Activated T-cell treated with anti-CD3 and anti-CD28 coated beads, Interleukin-2, amount 50 U/mL, for 1 hour (primary cell): ENCODE measurements around the gene SLC3A2.
A peak's percentile ranks its signal among the peaks of the same experiment; 100 is the strongest.
"Not testable (repeated sequence)": the region's sequence is repeated elsewhere in the genome, so short reads cannot be mapped to it uniquely, and the experiment has no call there.

ENCODE experiments used
- DNase-seq: peaks from one replicate; pipeline ENCODE4 v3.0.0-alpha.2; 2020

The SLC3A2 gene

DNA sequence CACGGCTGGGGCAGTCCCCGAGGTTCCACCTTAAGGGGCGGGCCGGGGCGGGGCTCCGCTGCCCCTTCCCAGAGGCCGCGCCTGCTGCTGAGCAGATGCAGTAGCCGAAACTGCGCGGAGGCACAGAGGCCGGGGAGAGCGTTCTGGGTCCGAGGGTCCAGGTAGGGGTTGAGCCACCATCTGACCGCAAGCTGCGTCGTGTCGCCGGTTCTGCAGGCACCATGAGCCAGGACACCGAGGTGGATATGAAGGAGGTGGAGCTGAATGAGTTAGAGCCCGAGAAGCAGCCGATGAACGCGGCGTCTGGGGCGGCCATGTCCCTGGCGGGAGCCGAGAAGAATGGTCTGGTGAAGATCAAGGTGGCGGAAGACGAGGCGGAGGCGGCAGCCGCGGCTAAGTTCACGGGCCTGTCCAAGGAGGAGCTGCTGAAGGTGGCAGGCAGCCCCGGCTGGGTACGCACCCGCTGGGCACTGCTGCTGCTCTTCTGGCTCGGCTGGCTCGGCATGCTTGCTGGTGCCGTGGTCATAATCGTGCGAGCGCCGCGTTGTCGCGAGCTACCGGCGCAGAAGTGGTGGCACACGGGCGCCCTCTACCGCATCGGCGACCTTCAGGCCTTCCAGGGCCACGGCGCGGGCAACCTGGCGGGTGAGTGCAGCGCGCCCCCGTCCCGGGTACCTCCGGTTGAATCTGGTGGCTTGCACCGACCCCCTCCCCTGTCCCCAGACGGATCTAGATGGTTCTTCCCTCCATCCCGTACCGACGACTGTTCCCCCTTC, at the start of gene SLC3A2:
Gene SLC3A2, plus strand, starts transcription at position 94 of the 776 bp plus-strand sequence. Its CDS starts 128 bp downstream, at position 222.
- peak; percentile 89 for DNase-seq

DNA sequence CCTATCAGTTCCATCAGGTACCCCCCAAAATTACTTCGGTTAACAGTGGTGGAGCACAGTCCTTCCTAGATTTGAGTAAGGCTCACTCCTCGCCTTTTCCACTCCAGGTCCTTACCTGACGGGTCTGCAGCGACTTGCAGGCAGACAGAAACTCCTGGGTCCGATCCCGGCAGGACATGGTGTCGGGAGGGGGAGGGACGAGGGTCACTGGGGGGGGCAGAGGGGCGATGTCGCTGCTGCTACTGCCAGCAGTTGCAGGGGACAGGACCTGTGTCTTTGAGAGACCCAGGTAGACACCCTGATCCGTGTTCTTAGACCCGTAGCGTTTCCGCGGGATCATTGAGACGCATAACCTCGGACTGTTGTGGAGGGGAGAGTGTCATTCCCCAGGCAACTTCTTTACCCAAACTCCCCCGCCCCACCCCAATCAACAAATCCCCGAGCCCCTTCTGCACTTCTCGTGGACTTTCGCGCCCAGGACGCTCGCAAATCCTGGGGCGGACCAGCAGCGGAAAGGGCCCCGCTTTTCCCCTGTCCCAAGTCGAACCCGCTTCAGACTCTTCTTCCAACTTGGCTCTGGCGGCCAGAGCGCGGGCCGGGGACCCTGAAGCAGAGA, 49.7 kb upstream of the SLC3A2 start:
- DNase-seq: no peak

DNA sequence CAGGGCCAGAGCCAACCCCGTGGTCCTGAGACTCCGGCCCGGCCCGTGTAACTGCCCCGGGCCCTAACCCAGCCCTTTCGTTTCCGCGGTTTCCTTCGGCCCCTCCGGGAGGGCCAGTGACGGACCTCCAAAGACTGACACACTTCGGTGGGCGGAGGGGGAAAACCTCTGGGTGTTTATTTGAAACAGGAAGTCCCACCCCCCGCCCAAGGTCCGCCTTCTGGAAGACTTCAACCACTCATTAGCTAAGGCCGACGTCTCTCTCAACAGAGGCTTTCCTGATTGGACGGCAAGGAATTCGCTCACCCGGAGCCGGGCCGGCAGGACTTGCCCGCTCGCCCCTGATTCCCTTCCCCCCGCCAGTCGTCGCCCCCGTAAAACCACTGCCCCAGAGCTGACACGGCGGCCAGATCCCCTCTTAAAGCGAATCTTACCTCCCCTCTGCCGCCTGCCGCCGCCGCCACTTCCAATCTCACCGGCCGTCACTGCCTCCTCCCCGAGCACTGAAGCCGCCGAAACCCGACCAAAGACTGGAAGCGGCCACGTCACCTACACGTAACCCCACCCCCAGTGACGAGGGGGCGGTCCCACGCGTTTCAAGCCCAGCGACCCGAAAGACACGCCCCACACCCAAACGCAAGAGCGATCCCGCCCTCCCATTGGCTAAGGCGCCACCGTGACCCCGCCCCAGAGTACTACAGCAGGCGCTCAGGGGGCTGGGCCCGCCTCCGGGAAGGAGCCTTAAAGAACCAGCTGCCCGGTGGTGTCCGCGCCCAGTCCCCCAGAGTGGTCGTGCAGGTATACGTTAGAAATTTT, 49.0 kb upstream of the SLC3A2 start, which contains the start of gene STX5:
Gene STX5, minus strand, starts transcription at position 532 of the 816 bp plus-strand sequence. CDS start 808 bp downstream, outside the sequence.
- DNase-seq: peak; percentile 99

- DNase-seq: no peak
These were observed 48.1 kb upstream of the SLC3A2 start, which contains the start of gene TEX54 for GRCh38 chr11:62832336-62833234. TSS of gene TEX54 (minus strand) at chr11:62832841.

GRCh38 chr11:62835336-62835735, 45.4 kb upstream of the SLC3A2 start:
- no peak for DNase-seq

DNA sequence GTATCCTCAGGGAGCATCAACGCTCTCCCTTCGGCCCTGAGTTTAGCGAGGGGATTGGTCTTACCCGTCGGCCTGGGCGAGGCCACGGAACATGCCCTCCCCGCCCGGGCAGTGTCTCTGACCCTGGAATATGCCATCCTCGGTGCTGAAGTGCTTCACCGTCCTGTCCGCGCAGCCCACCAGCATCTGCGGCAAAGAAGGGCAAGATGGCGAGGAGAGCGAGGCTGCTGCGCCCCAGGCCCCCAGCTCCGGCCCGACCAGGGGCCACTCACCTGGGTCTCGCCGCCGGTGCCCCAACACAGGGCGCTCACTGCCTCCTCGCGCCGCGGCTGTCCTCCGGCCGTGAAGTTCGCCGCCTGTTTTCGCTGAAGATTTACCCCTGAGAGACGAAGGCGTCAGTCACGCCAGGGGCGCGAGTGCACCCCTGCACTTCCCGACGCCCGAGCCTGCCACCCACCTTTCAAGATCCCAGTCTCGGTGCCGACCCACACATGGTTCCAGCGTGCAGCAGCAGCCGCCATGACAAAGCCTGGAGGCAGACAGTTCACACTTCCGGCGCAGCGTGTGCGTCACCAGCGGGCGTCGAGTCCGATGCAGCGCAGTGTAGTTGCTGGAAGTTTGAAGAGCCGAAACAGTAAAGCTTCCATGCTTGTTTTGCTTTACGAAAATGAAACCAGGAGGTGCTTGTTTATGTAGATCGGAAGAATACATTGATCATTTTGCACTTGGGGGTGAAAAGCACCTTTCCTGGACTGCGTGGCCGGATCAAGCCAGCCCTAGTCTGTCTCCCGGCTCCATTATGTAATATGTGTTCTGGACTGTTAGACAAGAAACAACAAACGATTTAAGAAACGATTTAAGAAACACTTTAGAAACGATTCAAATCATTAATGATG, 41.4 kb upstream of the SLC3A2 start, which contains the start of gene WDR74:
Gene WDR74, minus strand, starts transcription at position 541 of the 896 bp plus-strand sequence. Its CDS starts 20 bp downstream, at position 521.
- DNase-seq: peak; percentile 90

- DNase-seq: peak; percentile 76
These were observed 39.9 kb upstream of the SLC3A2 start for GRCh38 chr11:62840721-62841360.

DNA sequence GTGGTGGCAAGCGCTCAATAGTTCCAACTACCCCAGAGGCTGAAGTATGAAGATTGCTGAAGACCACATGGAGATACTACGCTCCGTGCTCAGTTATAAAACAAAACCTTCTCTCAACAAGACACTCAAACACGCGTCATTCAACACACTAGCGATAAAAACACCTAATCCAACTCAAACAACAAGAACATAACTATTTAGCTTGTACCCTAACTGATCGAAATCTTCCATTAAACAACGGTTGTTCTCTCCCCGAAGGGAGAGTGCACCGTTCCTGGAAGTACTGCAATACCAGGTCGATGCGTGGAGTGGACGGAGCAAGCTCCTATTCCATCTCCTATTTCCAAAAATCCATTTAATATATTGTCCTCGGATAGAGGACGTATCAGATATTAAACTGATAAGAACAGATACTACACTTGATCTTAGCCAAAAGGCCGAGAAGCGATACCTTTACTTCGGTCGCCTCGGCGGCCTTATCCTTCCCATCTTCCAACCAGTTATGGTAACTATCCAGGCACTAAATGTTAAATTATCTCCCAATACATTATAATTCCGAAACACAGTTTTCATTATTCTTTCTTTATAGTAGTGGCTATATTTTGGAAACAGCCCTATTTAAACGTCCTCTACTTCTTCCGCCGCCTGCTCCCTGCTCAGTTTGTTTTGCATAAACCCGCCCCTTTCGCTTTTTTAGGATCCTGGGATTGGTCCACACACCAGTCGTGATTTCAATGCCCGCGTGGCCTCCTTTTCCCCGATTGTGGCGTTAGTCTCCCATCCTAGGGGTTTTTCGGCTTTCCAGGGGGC, 39.1 kb upstream of the SLC3A2 start:
- peak; percentile 91 for DNase-seq

- peak; percentile 76 for DNase-seq
These were observed 38.4 kb upstream of the SLC3A2 start for GRCh38 chr11:62842171-62842741.

DNA sequence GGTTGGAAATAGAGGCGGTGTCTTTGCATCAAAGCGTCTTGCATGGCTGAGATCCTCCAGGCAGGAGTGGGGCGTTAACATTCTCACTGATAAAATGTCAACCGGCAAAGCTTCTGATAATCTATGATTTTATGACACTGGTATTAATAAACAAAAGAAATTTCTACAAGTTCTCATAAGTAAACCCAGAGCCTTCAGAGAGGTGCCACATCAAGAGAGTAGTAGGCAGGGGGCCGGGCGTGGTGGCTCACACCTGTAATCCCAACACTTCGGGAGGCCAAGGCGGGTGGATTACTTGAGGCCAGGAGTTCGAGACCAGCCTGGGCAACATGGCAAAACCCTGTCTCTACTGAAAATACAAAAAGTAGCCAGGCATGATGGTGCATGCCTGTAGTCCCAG, 37.8 kb upstream of the SLC3A2 start:
- not testable (repeated sequence) for DNase-seq

- no peak for DNase-seq
These were observed 37.2 kb upstream of the SLC3A2 start for GRCh38 chr11:62843466-62843865.

- DNase-seq: no peak
These were observed 36.5 kb upstream of the SLC3A2 start for GRCh38 chr11:62844154-62844553.

GRCh38 chr11:62846177-62846576, 34.5 kb upstream of the SLC3A2 start:
- DNase-seq: no peak

GRCh38 chr11:62847767-62848314, 32.9 kb upstream of the SLC3A2 start:
- no peak for DNase-seq

DNA sequence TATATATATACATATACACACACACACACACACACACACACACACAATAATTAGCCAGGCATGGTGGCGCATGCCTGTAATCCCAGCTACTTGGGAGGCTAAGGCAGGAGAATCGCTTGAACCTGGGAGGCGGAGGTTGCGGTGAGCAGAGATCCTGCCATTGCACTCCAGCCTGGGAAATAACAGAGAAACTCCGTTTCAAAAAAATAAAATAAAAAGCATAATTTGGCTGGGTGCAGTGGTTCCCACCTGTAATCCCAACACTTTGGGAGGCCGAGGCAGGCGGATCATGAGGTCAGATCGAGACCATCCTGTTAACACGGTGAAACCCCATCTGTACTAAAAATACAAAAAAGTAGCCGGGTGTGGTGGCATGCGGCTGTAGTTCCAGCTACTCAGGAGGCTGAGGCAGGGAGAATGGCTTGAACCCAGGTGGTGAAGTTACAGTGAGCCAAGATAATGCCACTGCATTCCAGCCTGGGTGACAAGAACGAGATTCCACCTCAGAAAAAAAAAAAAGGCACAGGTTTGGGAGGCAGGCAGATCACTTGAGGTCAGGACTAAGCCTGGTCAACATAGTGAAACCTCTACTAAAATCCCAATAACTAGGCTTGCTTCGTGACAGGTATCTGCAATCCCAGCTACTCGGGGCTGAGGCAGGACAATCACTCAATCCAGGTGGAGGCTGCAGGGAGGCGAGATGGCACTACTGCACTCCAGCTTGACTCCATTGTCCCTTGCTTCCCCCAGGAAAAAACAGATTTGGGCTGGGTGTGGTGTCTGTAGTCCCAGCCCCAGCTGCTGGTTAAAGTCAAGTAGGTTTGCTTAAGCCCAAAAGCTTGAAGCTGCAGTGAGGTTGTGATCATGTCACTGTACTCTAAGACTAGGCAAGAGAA, 29.5 kb upstream of the SLC3A2 start:
- no peak for DNase-seq

- DNase-seq: no peak
These were observed 28.7 kb upstream of the SLC3A2 start for GRCh38 chr11:62851807-62852522.
